ENCODE measurements around the gene HS6ST1.

DNA sequence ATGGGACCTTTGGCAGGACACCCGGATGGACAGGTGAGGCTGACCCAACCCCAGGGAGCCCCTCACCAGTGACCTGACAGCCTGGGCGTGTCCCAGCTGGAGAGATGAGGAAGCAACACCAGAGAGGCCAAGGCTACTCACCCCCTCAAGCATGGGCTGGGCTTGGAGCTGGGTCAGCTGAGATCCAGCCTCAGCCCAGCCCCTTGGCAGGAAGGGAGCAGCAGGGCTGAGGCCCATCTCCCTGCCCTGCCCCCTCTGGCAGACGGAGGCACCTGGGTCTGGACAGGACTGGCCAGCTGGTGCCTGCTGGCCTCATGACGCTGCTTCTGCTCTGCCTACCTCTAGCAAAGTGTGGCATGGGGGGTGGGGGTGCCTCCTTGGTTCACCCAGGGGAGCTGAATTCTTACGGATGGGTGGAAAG is 37.8 kb downstream of the HS6ST1 start:
- TF ChIP-seq, protein P1, sequence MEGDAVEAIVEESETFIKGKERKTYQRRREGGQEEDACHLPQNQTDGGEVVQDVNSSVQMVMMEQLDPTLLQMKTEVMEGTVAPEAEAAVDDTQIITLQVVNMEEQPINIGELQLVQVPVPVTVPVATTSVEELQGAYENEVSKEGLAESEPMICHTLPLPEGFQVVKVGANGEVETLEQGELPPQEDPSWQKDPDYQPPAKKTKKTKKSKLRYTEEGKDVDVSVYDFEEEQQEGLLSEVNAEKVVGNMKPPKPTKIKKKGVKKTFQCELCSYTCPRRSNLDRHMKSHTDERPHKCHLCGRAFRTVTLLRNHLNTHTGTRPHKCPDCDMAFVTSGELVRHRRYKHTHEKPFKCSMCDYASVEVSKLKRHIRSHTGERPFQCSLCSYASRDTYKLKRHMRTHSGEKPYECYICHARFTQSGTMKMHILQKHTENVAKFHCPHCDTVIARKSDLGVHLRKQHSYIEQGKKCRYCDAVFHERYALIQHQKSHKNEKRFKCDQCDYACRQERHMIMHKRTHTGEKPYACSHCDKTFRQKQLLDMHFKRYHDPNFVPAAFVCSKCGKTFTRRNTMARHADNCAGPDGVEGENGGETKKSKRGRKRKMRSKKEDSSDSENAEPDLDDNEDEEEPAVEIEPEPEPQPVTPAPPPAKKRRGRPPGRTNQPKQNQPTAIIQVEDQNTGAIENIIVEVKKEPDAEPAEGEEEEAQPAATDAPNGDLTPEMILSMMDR (IDR thresholded peaks at IDR 0.05), result no peak
- TF ChIP-seq EP300 (IDR thresholded peaks at IDR 0.05; ENCODE audit: low read depth), result no peak
